Activated CD4-positive, alpha-beta T cell treated with anti-CD3 and anti-CD28 coated beads, Interleukin-2, amount 50 U/mL, for 48 hours (primary cell): ENCODE data around the gene WDFY4.

ENCODE experiments used
- DNase-seq, 2 experiments: peaks; one replicate each; pipeline ENCODE4 v3.0.0-alpha.2; 2020

Gene WDFY4

GRCh38 chr10:48773580-48773979, 88.9 kb downstream of the WDFY4 start:
- DNase-seq = no peak

- DNase-seq = no peak
Measured at GRCh38 chr10:48774416-48775205, 89.9 kb downstream of the WDFY4 start.

GRCh38 chr10:48775206-48775517, 90.5 kb downstream of the WDFY4 start:
- no peak for DNase-seq

GRCh38 chr10:48776005-48776522, 91.4 kb downstream of the WDFY4 start:
- no peak for DNase-seq

- no peak for DNase-seq
Measured at GRCh38 chr10:48776528-48776927, 91.9 kb downstream of the WDFY4 start.

GRCh38 chr10:48777110-48777509, 92.4 kb downstream of the WDFY4 start:
- no peak for DNase-seq

GRCh38 chr10:48778193-48778857, 93.7 kb downstream of the WDFY4 start:
- DNase-seq = no peak

- DNase-seq = no peak
Measured at GRCh38 chr10:48779077-48779476, 94.4 kb downstream of the WDFY4 start.

- DNase-seq = no peak
Measured at GRCh38 chr10:48779546-48780152, 95.0 kb downstream of the WDFY4 start.

- DNase-seq = no peak
Measured at GRCh38 chr10:48780341-48780740, 95.7 kb downstream of the WDFY4 start.

- DNase-seq = no peak
Measured at GRCh38 chr10:48782386-48782785, 97.7 kb downstream of the WDFY4 start.

GRCh38 chr10:48784031-48784430, 99.4 kb downstream of the WDFY4 start:
- no peak for DNase-seq

GRCh38 chr10:48785796-48786195, 101.1 kb downstream of the WDFY4 start:
- no peak for DNase-seq

- DNase-seq = no peak
Measured at GRCh38 chr10:48786606-48787282, 102.1 kb downstream of the WDFY4 start.

- no peak for DNase-seq
Measured at GRCh38 chr10:48788554-48788953, 103.9 kb downstream of the WDFY4 start.

GRCh38 chr10:48789486-48790456, 105.1 kb downstream of the WDFY4 start:
- DNase-seq = no peak

GRCh38 chr10:48790457-48791044, 105.9 kb downstream of the WDFY4 start:
- DNase-seq = no peak

- DNase-seq = no peak
Measured at GRCh38 chr10:48791267-48791928, 106.7 kb downstream of the WDFY4 start.

GRCh38 chr10:48792121-48792520, 107.4 kb downstream of the WDFY4 start:
- DNase-seq = no peak

GRCh38 chr10:48792687-48793096, 108.0 kb downstream of the WDFY4 start:
- DNase-seq = no peak

GRCh38 chr10:48794074-48794473, 109.4 kb downstream of the WDFY4 start:
- no peak for DNase-seq
